ENCODE results near the gene ANGPTL7. TPM values are rescaled to one million over a fixed set of nuclear protein-coding genes. Genes with fewer than 3 reads are reported as not detected.
"Not testable (repeated sequence)": the region's sequence is repeated elsewhere in the genome, so short reads cannot be mapped to it uniquely, and the experiment has no call there.

Gene ANGPTL7
- total and polyA plus RNA-seq, 7 donors = 0.10 to 1.6 (median 0.83) TPM

DNA sequence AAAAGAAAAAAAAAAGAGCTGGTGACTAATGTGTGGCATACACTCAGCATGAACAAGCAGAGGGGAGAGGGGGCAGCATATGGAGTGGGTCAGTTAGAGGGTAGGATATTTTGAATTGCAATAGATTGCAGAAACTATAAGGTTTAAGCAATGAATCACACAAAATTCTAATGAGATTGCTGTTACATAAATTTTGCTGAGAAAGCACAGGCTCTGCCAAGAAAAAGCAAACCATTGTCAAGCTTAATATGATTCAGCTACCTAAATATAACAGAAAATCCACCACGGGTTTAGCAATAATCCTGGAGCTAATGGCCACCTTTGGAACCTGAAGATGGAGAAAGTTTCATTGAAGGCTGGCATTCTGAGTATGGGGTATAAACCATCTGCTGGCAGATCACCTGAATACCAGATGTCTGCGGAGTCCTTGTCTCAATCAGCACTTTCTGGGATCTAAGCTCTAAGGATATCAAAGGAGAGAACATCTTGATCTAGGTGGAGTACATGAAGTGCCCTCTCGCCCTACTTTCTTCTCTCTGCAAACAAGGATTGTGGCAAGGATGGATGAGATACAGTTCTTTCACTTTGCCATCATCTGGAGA, 30.3 kb upstream of the ANGPTL7 start:
- TF ChIP-seq, protein P1, sequence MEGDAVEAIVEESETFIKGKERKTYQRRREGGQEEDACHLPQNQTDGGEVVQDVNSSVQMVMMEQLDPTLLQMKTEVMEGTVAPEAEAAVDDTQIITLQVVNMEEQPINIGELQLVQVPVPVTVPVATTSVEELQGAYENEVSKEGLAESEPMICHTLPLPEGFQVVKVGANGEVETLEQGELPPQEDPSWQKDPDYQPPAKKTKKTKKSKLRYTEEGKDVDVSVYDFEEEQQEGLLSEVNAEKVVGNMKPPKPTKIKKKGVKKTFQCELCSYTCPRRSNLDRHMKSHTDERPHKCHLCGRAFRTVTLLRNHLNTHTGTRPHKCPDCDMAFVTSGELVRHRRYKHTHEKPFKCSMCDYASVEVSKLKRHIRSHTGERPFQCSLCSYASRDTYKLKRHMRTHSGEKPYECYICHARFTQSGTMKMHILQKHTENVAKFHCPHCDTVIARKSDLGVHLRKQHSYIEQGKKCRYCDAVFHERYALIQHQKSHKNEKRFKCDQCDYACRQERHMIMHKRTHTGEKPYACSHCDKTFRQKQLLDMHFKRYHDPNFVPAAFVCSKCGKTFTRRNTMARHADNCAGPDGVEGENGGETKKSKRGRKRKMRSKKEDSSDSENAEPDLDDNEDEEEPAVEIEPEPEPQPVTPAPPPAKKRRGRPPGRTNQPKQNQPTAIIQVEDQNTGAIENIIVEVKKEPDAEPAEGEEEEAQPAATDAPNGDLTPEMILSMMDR (IDR thresholded peaks at IDR 0.05) = no peak
- peak overlapping the region; percentile 84 for H3K27ac ChIP-seq
- peaks cover 3 to 29% of the 10 kb centered on the region in 2 donors for H3K36me3 ChIP-seq (ENCODE audit: insufficient read depth in 1 of 2, low read depth in 1 of 2)
- no peaks in the 10 kb centered on the region for H3K27me3 ChIP-seq (ENCODE audit: insufficient read depth in 3 of 3, low read length in 2 of 3)
- no peak overlapping the region for H3K4me3 ChIP-seq
- 31 to 50% (median 38%) methylated on average over 3 of the region's 3 CpGs for WGBS, 3 donors
- H3K4me1 ChIP-seq = peaks cover 32% of the 10 kb centered on the region
- no peaks in the 10 kb centered on the region for H3K9me3 ChIP-seq
- ATAC-seq (peak; percentile 60 to 81 (median 70)), DNase-seq (no peak)
- intact Hi-C loops (cut with DNase I) = no loop called here

DNA sequence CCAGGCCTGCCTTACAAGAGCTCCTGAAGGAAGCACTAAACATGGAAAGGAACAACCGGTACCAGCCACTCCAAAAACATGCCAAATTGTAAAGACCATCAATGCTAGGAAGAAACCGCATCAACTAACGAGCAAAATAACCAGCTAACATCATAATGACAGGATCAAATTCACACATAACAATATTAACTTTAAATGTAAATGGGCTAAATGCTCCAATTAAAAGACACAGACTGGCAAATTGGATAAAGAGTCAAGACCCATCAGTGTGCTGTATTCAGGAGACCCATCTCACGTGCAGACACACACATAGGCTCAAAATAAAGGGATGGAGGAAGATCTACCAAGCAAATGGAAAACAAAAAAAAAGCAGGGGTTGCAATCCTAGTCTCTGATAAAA, 26.4 kb upstream of the ANGPTL7 start:
- intact Hi-C loops (cut with DNase I) = not testable (repeated sequence)

DNA sequence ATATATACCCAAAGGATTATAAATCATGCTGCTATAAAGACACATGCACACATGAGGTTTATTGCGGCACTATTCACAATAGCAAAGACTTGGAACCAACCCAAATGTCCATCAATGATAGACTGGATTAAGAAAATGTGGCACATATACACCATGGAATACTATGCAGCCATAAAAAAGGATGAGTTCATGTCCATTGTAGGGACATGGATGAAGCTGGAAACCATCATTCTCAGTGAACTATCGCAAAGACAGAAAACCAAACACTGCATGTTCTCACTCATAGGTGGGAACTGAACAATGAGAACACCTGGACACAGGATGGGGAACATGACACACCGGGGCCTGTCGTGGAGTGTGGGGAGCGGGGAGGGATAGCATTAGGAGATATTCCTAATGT, 22.4 kb upstream of the ANGPTL7 start:
- 97 to 98% (median 98%) methylated on average over 5 of the region's 5 CpGs for WGBS, 3 donors
- intact Hi-C loops (cut with DNase I); H3K27ac ChIP-seq: not testable (repeated sequence)

More for the DNA sequence above, 26.4 kb upstream of the ANGPTL7 start:
- H3K27ac ChIP-seq; DNase-seq; H3K4me3 ChIP-seq; ATAC-seq; H3K9me3 ChIP-seq; H3K27me3 ChIP-seq (ENCODE audit: insufficient read depth in 3 of 3, low read length in 2 of 3): not testable (repeated sequence)
- 89 to 97% (median 89%) methylated on average over 3 to 4 of the region's 4 CpGs for WGBS, 3 donors
- H3K4me1 ChIP-seq = peaks cover 15% of the 10 kb centered on the region
- peaks cover 0 to 13% of the 10 kb centered on the region in 2 donors for H3K36me3 ChIP-seq (ENCODE audit: insufficient read depth in 1 of 2, low read depth in 1 of 2)

DNA sequence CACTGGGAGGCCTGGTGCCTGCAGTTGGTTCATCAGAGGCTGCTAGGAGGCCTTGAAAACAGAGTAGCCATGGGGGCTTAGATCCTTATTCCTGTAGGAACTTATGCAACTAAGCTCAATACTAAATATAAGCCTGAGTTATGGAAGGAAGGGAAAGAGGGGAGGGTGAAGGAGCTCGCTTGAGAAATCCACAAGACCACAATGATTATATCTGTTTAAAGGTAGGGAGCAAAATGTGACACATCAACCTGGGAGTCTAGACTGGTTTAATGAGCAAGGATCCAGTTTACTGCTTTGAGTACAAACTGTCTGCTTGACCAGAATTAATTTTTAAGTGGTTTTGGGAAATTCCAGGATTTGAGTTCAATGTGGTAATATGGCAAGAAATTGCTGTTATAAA, 20.4 kb upstream of the ANGPTL7 start:
- DNase-seq (no peak), ATAC-seq (no peak)
- Histone ChIP-seq H3K4me1 (peaks cover 7% of the 10 kb centered on the region), H3K4me3 (no peak overlapping the region), H3K27me3 (ENCODE audit: insufficient read depth in 3 of 3, low read length in 2 of 3) (no peaks in the 10 kb centered on the region), H3K36me3 (ENCODE audit: insufficient read depth in 1 of 2, low read depth in 1 of 2) (peaks cover 0 to 13% of the 10 kb centered on the region in 2 donors), H3K9me3 (no peaks in the 10 kb centered on the region), H3K27ac (no peak overlapping the region)
- intact Hi-C loops (cut with DNase I) = no loop called here
- WGBS, 3 donors = 96 to 98% (median 96%) methylated on average over 1 of the region's 1 CpG
- TF ChIP-seq, protein P1 (IDR thresholded peaks at IDR 0.05) = no peak

More for the DNA sequence above, 22.4 kb upstream of the ANGPTL7 start:
- H3K36me3 ChIP-seq (ENCODE audit: insufficient read depth in 1 of 2, low read depth in 1 of 2) = peaks cover 0 to 13% of the 10 kb centered on the region in 2 donors
- not testable (repeated sequence) for H3K9me3 ChIP-seq; H3K4me3 ChIP-seq; DNase-seq; H3K27me3 ChIP-seq (ENCODE audit: insufficient read depth in 3 of 3, low read length in 2 of 3); H3K4me1 ChIP-seq; ATAC-seq

DNA sequence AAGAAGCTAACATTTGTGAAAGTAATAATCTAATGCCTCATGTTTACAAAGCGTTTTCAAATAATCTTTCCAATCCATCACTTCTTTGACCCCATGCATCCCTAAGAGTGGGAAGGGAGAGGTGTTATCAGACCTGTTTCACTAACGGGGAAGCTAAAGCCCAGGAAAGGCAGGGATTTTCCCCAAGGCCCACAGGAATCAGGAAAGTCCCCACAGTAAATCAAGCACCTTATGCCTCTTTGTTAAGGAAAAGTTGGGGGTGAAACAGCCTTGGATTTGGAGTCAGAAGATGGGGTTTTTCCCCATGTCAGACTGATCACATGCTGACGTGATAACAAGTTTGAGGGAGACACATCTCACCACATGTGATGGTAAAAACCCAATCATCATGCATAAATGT, 20.0 kb upstream of the ANGPTL7 start:
- no peak for DNase-seq
- 86 to 93% (median 93%) methylated on average over 3 of the region's 3 CpGs for WGBS, 3 donors
- Histone ChIP-seq H3K9me3 (no peaks in the 10 kb centered on the region), H3K4me1 (peaks cover 7% of the 10 kb centered on the region), H3K27ac (no peak overlapping the region), H3K4me3 (no peak overlapping the region), H3K36me3 (ENCODE audit: insufficient read depth in 1 of 2, low read depth in 1 of 2) (peaks cover 0 to 13% of the 10 kb centered on the region in 2 donors), H3K27me3 (ENCODE audit: insufficient read depth in 3 of 3, low read length in 2 of 3) (no peaks in the 10 kb centered on the region)
- intact Hi-C loops (cut with DNase I) = no loop called here
- TF ChIP-seq, protein P1 (IDR thresholded peaks at IDR 0.05) = no peak
- ATAC-seq = no peak

DNA sequence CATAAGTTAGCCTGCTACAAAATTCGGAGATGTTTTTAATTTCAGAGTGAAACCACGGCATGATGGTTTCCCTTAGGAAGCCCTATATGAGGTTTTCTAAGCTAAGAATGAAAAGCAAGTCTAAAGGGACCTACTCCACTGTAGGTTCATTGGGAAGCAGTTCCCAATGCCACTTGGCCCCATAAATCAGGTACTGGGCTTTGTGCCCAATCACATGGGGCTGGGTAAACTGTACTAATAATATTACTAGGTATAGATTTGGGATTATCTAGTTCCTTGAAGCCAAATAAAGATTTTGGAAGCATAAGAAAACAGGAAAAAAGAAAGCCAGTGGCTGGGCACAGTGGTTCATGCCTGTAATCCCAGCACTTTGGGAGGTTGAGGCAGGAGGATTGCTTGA, 19.1 kb upstream of the ANGPTL7 start:
- Histone ChIP-seq H3K27ac (no peak overlapping the region), H3K4me1 (peaks cover 8% of the 10 kb centered on the region), H3K4me3 (no peak overlapping the region), H3K36me3 (ENCODE audit: insufficient read depth in 1 of 2, low read depth in 1 of 2) (peaks cover 0 to 13% of the 10 kb centered on the region in 2 donors), H3K27me3 (ENCODE audit: insufficient read depth in 3 of 3, low read length in 2 of 3) (no peaks in the 10 kb centered on the region), H3K9me3 (no peaks in the 10 kb centered on the region)
- ATAC-seq (no peak), DNase-seq (no peak)
- intact Hi-C loops (cut with DNase I) = no loop called here
- WGBS, 3 donors = 80 to 85% (median 81%) methylated on average over 2 of the region's 2 CpGs
- TF ChIP-seq, protein P1 (IDR thresholded peaks at IDR 0.05) = no peak

All from psoas muscle (tissue), 8 donors.